Measurements from ENCODE around the gene GRIP1.

Gene GRIP1

GRCh38 chr12:66623455-66623854 is 55.4 kb downstream of the GRIP1 start:
- H3K4me3 ChIP-seq (ENCODE audit: low read depth, low read length) = no peak overlapping the region
- peak; percentile 14 for DNase-seq (ENCODE audit: low read depth)
- no peak for TF ChIP-seq CTCF (IDR thresholded peaks at IDR 0.05; ENCODE audit: insufficient read depth, low read depth, low read length, missing control alignments)

- DNase-seq (ENCODE audit: low read depth) = no peak
- no peak for TF ChIP-seq CTCF (IDR thresholded peaks at IDR 0.05; ENCODE audit: insufficient read depth, low read depth, low read length, missing control alignments)
- no peak overlapping the region for H3K4me3 ChIP-seq (ENCODE audit: low read depth, low read length)
Measured at GRCh38 chr12:66620688-66621087, 58.2 kb downstream of the GRIP1 start.

- no peak for DNase-seq (ENCODE audit: low read depth)
- H3K4me3 ChIP-seq (ENCODE audit: low read depth, low read length) = no peak overlapping the region
- no peak for TF ChIP-seq CTCF (IDR thresholded peaks at IDR 0.05; ENCODE audit: insufficient read depth, low read depth, low read length, missing control alignments)
Measured at GRCh38 chr12:66620026-66620425, 58.9 kb downstream of the GRIP1 start.

- no peak overlapping the region for H3K4me3 ChIP-seq (ENCODE audit: low read depth, low read length)
- no peak for TF ChIP-seq CTCF (IDR thresholded peaks at IDR 0.05; ENCODE audit: insufficient read depth, low read depth, low read length, missing control alignments)
- no peak for DNase-seq (ENCODE audit: low read depth)
Measured at GRCh38 chr12:66617991-66618390, 60.9 kb downstream of the GRIP1 start.

DNA sequence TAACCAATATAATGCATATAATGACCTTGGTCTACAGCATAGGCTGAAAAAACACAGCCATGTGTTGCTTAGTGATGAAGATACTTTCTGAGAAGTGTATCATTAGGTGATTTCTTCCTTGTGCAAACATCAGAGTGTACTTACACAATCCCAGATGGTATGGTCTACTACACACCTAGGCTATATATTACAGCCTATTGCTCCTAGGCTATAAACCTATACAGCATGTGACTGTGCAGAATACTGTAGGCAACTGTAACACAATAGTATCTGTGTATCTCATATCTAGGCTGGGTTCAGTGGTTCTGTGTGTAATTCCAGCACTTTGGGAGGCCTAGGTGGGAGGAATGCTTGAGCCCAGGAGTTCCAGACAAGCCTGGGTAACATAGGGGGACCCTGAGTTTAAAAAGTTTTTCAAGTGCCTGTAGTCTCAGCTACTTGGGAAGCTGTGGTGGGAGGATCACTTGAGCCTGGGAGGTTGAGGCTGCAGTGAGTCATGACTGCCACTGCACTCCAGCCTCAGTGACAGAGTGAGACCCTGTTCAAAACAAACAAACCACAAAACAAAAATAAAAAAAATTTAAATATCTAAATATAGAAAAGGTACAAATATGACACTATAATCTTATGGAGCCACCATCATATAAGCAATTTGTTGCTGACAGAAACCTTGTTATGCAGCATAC is 66.6 kb downstream of the GRIP1 start:
- H3K4me3 ChIP-seq (ENCODE audit: low read depth, low read length) = no peak overlapping the region
- no peak for TF ChIP-seq CTCF (IDR thresholded peaks at IDR 0.05; ENCODE audit: insufficient read depth, low read depth, low read length, missing control alignments)
- no peak for DNase-seq (ENCODE audit: low read depth)

DNA sequence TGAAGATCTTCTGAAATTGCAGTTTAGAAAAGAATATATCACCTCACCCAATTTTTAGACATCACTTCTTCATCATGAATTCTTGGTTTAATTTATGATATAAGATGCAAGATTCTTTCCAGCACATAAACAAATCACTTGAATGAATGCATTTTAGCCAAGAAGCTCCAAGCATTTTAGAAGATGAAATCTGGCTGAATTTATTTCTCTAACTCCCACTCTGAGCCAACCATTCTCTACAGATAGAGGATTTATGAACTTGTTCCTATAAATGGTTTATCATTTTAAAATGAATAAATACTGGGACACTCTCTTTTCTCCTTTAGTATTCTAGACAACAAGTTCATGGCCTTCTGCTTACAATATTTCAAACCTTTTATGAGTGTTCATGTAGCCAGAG is 71.7 kb downstream of the GRIP1 start:
- no peak overlapping the region for H3K4me3 ChIP-seq (ENCODE audit: low read depth, low read length)
- no peak for DNase-seq (ENCODE audit: low read depth)
- TF ChIP-seq CTCF (IDR thresholded peaks at IDR 0.05; ENCODE audit: insufficient read depth, low read depth, low read length, missing control alignments) = no peak

- H3K4me3 ChIP-seq (ENCODE audit: low read depth, low read length) = no peak overlapping the region
- DNase-seq (ENCODE audit: low read depth) = no peak
- no peak for TF ChIP-seq CTCF (IDR thresholded peaks at IDR 0.05; ENCODE audit: insufficient read depth, low read depth, low read length, missing control alignments)
Measured at GRCh38 chr12:66605293-66605692, 73.6 kb downstream of the GRIP1 start.
